WERI-Rb-1 (cell line): ENCODE results near the gene ADGRA1.

Experiments
- DNase-seq: peaks from one replicate; pipeline ENCODE4 v3.0.0-alpha.2; 2020
- H3K27ac ChIP-seq: fragments of 250-450 bp; sonication (Bioruptor Pico); 2 replicates; pipeline ENCODE4 v1.5.1; 2020; ENCODE audit warnings: mild to moderate bottlenecking, moderate library complexity
- H3K27me3 ChIP-seq: fragments of 250-450 bp; sonication (Bioruptor Pico); 2 replicates; pipeline ENCODE4 v1.5.1; 2021; ENCODE audit warnings: mild to moderate bottlenecking, low read depth, moderate library complexity; ENCODE audit not compliant: insufficient read depth, severe bottlenecking
- H3K36me3 ChIP-seq: fragments of 250-450 bp; sonication (Bioruptor Pico); 2 replicates; pipeline ENCODE4 v1.5.1; 2020; ENCODE audit warnings: mild to moderate bottlenecking, moderate library complexity
- H3K4me3 ChIP-seq: 2 replicates; pipeline ENCODE4 v1.5.1; 2011; ENCODE audit warnings: low read depth, mild to moderate bottlenecking, control low read depth, low read length
- H3K9me3 ChIP-seq: fragments of 250-450 bp; sonication (Bioruptor Pico); 2 replicates; pipeline ENCODE4 v1.5.1; 2021; ENCODE audit warnings: mild to moderate bottlenecking, moderate library complexity; ENCODE audit not compliant: severe bottlenecking
- TF ChIP-seq, protein P1 (sequence below): IDR thresholded peaks from 2 replicates; pipeline ENCODE4 v1.5.1; 2011; ENCODE audit warnings: low read depth, mild to moderate bottlenecking, control low read depth, inconsistent platforms, low read length

The ADGRA1 gene

DNA sequence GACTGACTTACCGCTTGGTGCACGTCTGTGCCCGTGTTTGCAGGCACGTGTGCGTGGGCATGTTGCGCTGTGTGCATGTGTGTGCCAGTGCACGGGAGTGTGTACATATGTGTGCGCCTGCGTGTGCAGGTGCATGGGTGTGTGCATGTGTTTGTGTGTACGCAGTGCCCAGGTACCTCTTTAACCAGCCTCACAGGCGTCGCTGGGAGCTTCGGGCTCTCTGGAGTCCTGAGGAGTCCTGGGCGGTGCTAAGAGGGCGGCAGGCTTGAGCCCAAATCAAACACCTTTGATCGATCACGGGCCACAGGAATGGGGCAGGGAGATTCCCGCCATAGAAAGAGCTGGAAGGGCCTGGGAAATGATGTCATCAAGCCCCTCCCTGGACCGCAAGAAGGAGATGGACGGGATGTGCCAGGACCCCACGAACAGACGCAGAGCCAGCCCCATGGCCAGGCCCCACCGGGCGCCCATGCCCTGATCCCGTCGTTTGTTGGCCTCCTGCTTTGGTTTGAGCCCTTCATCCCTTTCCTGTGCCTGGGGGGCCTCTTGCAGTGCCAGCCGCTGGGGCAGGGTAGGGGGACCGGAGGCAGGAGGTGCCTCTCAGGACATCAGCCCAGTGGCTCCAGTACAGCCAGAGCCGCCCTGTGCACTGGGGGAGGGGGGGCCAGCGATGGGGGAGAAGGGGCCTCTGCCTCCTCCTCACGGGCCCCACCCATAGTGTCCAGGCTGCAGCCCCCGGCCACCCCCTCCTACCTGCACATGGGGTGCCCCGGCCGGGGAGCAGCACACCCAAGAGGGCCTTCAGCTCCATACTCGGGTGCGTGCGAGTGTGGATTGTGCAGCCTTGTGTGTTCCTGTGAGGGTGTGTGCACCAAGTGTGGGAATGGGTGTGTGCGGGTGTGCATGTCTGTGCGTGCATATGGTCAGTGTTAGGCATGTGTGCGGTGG lies 78.1 kb downstream of the ADGRA1 start:
- no peaks in the 10 kb centered on the region for H3K27me3 ChIP-seq
- TF ChIP-seq, protein P1, sequence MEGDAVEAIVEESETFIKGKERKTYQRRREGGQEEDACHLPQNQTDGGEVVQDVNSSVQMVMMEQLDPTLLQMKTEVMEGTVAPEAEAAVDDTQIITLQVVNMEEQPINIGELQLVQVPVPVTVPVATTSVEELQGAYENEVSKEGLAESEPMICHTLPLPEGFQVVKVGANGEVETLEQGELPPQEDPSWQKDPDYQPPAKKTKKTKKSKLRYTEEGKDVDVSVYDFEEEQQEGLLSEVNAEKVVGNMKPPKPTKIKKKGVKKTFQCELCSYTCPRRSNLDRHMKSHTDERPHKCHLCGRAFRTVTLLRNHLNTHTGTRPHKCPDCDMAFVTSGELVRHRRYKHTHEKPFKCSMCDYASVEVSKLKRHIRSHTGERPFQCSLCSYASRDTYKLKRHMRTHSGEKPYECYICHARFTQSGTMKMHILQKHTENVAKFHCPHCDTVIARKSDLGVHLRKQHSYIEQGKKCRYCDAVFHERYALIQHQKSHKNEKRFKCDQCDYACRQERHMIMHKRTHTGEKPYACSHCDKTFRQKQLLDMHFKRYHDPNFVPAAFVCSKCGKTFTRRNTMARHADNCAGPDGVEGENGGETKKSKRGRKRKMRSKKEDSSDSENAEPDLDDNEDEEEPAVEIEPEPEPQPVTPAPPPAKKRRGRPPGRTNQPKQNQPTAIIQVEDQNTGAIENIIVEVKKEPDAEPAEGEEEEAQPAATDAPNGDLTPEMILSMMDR: no peak
- no peak overlapping the region for H3K27ac ChIP-seq
- DNase-seq: no peak
- H3K4me3 ChIP-seq: no peak overlapping the region
- H3K36me3 ChIP-seq: no peaks in the 10 kb centered on the region
- no peaks in the 10 kb centered on the region for H3K9me3 ChIP-seq

DNA sequence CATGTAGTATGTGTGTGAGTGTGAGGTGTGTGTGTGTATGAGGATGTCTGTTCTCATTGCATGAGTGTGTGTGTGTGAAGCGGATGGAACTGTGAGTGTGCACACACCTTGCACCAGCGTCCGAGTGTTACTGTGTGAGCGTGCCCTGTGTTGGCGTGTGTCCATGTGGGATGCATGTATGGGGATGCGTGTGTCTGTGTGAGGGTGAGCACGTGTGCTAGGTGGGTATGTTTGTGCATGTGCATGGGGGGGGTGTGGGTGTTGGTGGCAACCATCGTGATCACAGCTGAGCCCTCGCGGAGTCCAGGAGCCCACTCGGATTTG lies 78.7 kb downstream of the ADGRA1 start:
- no peak for DNase-seq
- no peaks in the 10 kb centered on the region for H3K9me3 ChIP-seq
- no peaks in the 10 kb centered on the region for H3K36me3 ChIP-seq
- H3K4me3 ChIP-seq: no peak overlapping the region
- H3K27ac ChIP-seq: no peak overlapping the region
- TF ChIP-seq, protein P1: no peak
- no peaks in the 10 kb centered on the region for H3K27me3 ChIP-seq

DNA sequence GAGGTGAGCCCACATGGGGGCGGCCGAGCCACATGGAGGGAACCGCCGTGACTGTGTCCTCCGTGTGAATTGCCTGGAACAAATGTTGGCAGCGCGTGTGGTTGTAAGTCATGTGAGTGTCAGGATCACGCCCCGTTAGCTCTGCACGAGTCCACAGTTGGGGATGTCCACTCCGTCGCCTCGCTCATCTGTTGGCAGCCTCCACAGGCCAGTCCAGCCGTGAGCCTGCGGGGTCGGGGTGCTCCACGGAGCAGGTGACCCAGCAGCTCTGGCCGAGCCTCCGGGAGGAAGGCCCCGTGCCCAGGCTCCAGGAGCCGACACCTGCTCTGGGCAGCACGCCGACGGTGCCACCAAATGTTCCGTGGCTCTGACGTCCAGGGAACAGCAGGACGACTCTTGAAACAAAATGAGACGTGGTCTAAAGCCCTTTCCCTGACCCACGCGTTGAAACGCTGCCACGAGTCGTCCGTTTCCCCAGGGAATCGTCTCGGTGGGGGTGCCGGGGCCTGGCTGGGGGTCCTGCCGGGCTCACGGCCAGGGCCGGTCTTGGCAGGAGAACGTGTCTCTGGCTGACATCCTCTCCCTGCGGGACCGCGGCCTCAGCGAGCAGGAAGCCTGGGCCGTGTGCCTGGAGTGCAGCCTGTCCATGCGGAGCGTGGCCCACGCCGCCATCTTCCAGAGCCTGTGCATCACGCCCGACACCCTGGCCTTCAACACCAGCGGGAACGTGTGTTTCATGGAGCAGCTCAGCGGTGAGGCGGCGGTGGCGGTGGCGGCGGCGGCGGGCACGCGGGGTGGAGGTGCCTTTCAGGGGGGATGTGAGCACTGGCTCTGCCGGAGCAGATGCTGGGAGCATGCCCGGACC lies 79.3 kb downstream of the ADGRA1 start:
- Histone ChIP-seq H3K27me3 (no peaks in the 10 kb centered on the region), H3K4me3 (no peak overlapping the region), H3K27ac (no peak overlapping the region), H3K36me3 (no peaks in the 10 kb centered on the region), H3K9me3 (no peaks in the 10 kb centered on the region)
- TF ChIP-seq, protein P1: no peak
- DNase-seq: no peak

DNA sequence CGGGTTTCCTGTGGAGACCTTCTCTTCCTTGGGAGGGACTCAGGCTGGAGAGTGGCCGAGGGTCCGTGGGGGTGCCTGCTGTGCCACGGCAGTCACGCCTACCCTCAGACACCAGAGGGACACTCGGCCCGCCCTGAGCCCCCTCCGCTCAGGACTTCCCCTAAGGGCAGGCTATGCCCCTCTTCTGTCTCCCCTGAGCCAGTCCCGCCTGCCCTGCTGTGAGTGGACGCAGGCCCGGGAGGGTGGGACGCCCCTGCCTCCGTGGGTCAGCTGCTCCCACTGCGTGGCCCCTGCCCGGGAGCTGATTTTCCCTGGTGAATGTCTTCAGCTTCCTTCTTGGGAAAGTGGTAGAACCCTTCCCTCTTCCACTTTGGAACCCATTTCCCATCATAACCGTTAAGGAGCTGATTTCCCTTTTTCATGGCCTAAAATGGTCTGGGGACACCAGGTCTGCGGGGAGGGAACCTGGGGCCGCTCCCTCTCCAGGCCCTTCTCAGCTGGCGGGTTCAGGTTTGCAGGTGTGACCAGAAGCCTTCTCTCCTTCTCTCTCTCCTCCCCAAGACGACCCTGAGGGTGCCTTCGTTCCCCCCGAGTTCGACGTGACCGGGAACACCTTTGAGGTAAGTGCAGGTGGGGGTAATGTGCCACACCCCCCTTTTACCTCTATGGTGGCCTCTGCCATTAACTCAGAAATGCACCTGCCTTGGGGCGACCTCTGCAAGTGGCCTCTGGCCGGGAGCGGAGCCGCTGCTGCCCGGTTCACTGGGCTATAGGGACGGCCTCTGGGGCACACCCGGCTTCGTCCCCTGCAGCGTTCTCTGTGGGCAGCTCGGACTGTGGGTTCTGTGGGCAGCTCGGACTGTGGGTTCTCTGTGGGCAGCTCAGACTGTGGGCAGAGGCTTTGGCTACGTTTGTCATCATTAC lies 80.2 kb downstream of the ADGRA1 start:
- no peaks in the 10 kb centered on the region for H3K27me3 ChIP-seq
- TF ChIP-seq, protein P1: no peak

DNA sequence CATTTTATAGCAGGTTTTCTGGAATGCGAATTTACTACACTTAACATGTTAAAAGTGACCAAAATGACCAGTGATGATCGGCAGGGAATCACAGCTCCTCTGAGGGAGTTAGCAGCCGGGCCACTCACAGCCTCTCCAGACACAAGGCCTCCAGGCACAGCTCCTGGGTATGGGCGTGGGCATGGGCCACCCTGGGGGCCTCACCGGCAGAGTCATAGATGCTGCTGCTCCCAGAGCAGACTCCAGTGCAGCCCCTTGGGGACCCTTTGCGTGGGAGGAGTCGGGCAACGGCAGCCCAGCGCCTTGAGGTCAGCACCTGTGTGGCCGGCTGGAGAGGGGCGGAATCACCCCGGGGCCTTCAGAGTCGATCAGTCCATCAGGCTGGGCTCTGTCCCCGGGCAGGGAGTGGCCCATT lies 80.9 kb downstream of the ADGRA1 start:
- H3K27me3 ChIP-seq: no peaks in the 10 kb centered on the region
- no peaks in the 10 kb centered on the region for H3K9me3 ChIP-seq
- no peak overlapping the region for H3K4me3 ChIP-seq
- no peak for DNase-seq
- no peak overlapping the region for H3K27ac ChIP-seq
- no peaks in the 10 kb centered on the region for H3K36me3 ChIP-seq
- TF ChIP-seq, protein P1: no peak

More for the DNA sequence above, 80.2 kb downstream of the ADGRA1 start:
- Histone ChIP-seq H3K4me3 (no peak overlapping the region), H3K27ac (no peak overlapping the region), H3K9me3 (no peaks in the 10 kb centered on the region), H3K36me3 (no peaks in the 10 kb centered on the region)
- no peak for DNase-seq
